DMS 273 treated with DMSO at 0.1 percent for 48 hours (cell line): Measurements from ENCODE around the gene BBX.
"Not testable (repeated sequence)": the region's sequence is repeated elsewhere in the genome, so short reads cannot be mapped to it uniquely, and the experiment has no call there.

Experiments
- DNase-seq: peaks from one replicate; lab custom pipeline; 2025; lab: John Stamatoyannopoulos, UW

The BBX gene

DNA sequence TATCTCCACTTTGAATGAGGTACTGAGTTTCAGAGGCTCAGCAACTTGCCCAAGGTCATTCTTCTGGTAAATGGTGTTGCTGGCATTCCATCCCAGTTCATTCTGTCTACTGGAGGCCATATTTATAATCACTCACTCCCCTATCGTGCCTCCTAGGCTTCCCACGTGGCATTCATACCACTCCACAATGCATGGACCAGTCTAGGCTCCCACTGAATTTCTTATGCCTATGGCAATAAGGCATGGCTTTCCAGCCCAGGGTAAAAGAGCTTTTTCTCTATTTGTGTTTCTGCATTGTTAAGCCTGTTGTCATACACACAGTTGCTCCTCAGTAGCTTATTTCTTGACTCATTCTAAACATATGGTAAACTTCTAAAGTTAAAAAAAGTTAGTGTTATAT, 19.9 kb downstream of the BBX start:
- DNase-seq = no peak

DNA sequence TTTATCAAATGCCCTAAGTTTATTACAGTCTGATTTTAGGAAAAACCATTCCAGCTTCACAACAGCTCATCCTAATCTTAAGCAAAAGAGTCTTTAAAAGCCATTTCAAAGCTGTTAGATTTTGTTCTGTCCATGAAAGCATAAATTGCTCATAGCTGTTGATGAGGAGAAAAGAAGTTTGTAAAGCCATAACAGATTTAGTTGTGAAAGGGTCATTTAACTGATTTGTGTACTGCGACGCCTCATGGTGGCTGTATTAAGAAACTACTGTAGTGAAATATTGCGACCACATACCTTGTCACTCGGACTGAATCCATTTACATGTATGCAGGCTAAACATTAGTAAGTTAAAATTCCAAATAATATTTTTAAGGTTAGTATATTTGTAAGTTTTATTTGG, 20.9 kb downstream of the BBX start:
- DNase-seq = no peak

GRCh38 chr3:107545680-107546120, 22.9 kb downstream of the BBX start:
- DNase-seq = no peak

- DNase-seq = no peak
Measured at GRCh38 chr3:107548601-107549000, 25.8 kb downstream of the BBX start.

GRCh38 chr3:107555359-107555758, 32.6 kb downstream of the BBX start:
- no peak for DNase-seq

GRCh38 chr3:107557743-107558142, 35.0 kb downstream of the BBX start:
- no peak for DNase-seq

- DNase-seq = no peak
Measured at GRCh38 chr3:107560166-107560565, 37.4 kb downstream of the BBX start.

- no peak for DNase-seq
Measured at GRCh38 chr3:107561980-107562379, 39.2 kb downstream of the BBX start.

DNA sequence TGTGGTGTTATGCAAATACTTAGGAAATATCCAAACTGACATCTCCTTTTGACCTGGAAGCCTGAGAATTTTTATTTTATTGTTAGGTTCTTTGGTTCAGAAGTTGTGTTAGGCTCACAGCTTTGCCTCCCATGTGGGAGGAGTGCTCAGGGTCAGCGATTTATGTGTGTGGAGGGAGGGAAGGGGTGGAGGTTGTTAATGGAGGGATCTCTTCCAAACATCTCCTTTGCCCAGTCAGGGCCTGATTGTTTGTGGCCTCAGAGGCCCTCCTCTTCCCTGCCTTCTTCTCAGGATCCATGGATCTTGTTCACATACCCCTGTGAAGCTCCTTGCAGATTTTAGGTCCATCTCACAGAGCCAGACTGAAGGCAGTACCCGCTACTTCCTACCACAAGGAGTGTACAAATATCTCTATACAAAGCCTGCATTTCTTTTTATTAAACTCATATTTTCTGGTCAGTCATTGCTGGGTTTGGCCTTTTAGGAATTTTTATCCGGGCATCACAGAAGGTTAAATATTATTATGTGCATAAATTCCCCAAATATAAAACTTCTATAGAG, 40.3 kb downstream of the BBX start:
- DNase-seq = no peak

DNA sequence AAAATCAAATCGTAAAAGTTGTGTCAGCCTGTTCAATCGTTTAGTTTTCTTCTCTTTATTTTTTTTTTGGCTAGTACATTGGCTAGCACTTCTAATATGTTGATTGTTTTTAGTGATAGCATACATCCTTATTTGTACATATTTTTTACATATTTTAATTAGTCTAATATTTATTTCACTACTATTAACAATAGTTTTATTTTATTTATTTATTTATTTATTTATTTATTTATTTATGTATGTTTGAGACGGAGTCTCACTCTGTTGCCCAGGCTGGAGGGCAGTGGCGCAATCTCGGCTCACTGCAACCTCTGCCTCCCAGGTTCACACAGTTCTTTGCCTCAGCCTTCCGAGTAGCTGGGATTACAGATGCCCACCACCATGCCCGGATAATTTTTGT, 42.5 kb downstream of the BBX start:
- not testable (repeated sequence) for DNase-seq

DNA sequence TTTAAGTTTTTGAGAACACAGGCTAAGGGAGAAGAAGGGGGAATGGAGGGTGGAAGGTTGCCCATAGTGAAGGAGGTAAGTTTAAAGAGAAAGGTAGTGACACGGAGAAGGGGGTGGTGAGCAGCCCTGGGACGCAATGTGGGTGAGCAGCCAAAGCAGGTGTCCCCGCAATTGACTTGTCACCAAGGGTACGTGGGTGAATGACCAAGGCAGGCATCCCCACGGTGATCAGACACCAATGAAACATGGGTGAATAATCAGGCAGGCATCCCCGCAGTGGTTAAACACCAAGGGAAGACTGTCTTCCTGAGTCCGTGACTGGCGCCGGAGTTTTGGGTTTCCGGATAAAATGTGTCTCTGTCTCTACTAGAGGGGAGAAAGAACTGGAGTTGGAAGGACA, 48.3 kb downstream of the BBX start:
- not testable (repeated sequence) for DNase-seq

DNA sequence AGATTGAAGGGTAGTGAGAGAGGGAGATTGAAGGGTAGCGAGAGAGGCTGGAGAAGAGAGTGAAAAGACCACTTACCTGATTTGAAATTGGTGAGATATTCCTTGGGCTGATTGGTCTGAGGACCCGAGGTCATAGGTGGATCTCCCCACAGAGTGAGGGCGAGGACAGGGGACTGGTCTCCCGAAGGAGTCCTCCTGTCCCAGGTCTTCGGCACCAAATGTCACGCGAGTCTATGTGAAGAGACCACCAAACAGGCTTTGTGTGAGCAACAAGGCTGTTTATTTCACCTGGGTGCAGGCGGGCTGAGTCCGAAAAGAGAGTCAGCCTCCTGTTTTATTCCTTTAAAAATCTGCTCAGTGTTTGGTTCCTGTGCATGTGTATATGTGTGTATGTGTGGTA, 48.7 kb downstream of the BBX start:
- not testable (repeated sequence) for DNase-seq

DNA sequence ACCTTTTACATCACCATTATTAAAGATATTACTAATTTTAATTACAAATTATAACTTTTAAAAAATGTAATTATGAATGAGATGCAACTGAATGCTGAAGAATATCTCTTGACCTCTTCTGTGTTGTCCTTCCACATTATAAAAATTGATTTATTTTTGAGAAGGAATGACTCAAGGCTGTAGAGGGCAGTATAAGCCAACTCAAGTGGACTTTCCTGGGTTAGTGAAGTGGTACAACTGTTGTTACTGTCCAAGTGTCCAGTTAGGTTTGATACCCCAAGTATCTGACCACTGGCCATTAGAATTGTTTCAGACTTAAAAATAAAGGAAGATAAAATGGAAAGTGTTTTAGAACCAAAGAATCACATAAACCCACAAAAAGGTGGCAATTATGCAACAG, 51.9 kb downstream of the BBX start:
- DNase-seq = peak; percentile 6

- no peak for DNase-seq
Measured at GRCh38 chr3:107578091-107578490, 55.3 kb downstream of the BBX start.

GRCh38 chr3:107578523-107578922, 55.8 kb downstream of the BBX start:
- DNase-seq = no peak

- no peak for DNase-seq
Measured at GRCh38 chr3:107579371-107579770, 56.6 kb downstream of the BBX start.

DNA sequence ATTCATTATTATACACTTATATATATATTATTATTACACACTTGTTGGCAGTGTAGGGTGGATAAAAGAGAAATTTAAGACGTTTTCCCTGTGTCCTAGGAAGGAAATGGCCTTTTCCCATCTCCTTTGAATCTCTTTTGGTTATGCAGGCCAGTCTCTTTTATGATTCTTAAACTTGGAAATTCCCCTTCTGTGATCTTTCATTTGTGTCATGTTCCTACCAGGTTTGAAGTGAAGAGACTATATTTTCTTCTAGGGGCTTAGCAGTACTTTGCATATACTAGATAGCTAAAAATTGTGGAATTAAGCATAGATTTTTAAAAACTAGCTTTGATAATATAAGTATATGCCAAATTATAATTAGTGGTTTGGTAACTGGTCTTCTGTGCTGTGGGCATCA, 58.5 kb downstream of the BBX start:
- no peak for DNase-seq

- no peak for DNase-seq
Measured at GRCh38 chr3:107588217-107588616, 65.5 kb downstream of the BBX start.

DNA sequence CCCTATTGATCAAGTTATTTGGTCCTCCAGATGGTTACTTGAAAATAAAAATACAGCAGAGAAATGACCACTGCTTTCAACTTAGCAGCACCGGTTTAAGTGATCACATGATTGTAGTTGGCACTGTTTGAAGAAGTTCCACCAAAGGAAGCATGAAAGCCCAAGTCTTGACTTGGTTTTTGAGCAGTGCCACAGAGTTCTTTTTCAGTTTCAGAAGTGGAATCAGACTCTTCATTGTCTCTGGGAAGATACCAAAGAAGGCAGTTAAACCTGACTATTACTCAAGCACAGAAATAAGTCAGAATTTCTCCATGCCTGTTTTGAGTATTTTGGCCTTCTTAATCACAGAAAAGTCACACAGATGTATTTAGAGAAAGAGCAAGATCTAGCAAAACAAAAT, 66.7 kb downstream of the BBX start:
- DNase-seq = no peak

DNA sequence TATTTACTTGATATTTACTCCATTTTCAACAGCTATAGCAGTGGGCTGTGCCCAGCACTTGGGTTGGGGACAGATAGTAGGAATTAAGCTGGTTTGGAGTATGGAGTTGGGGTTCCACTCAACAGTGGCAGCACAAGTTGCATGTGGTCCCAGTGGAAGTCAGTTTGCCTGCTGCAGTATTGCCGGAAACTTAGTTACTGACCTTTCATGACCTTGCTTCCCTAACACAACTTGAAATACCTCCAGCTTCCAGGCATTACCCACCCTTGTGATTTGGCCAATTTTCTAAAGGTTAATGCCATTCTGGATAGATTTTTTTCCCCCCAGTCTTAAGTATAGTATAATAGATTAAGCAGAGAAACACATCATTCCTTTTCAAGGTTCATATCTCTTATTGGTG, 68.0 kb downstream of the BBX start:
- DNase-seq = no peak

GRCh38 chr3:107592073-107592472, 69.3 kb downstream of the BBX start:
- DNase-seq = no peak

- DNase-seq = no peak
Measured at GRCh38 chr3:107594870-107595269, 72.1 kb downstream of the BBX start.

DNA sequence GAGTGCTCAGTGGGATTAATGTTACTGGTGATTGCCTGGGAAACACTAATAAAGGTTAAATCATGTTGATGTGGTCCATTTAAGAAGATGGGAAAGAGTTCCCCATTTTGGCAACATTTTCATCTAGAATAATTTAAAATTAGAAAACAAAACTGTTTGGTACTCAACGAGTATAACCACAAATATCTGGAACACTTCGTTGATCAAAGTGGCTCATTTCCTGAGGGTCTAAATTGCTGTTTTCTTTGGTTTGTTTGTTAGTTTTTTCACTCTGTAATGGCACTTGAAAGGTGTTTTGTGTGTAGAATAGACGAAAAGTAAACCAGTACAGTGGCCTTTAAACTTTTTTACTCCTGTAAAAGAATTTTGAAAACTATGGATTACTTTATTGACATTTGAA, 73.9 kb downstream of the BBX start:
- no peak for DNase-seq

GRCh38 chr3:107598926-107599771, 76.4 kb downstream of the BBX start:
- DNase-seq = peak; percentile 8
